ENCODE results near the gene TMEM267. TPM values are rescaled to one million over a fixed set of nuclear protein-coding genes. Genes with fewer than 3 reads are reported as not detected.
A peak's percentile ranks its signal among the peaks of the same experiment; 100 is the strongest.
"Not testable (repeated sequence)": the region's sequence is repeated elsewhere in the genome, so short reads cannot be mapped to it uniquely, and the experiment has no call there.

Gene TMEM267
- total RNA-seq, 1 experiment from 2014 or later, result 23.1 TPM

DNA sequence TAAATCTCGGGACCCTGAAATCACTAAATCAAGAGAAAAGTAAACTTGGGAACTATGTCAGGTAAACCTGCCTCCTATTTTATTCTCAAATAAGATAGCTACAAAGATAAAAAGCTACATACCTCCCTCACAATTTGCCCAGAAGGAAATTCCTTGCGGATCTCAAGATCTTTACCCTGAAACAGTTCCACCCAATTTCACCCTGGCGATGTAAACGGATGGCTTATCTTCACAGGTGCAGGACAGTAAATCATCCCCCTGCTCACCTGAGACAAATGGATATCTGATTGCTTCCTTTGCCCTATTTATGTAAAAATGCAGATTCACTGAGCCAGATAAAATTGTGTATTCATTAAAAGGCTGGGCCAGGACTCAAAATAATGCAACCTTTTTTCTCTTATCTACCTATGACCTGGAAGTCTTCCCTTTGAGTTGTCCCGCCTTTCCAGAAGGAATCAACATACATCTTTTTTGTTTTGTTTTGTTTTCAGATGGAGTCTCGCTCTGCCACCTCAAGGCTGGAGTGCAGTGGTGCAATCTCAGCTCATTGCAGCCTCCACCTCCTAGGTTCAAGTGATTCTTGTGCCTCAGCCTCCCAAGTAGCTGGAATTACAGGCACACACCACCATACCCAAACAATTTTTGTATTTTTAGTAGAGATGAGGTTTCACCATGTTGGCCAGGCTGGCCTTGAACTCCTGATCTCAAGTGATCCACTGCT is 13.8 kb downstream of the TMEM267 start:
- in situ Hi-C loops (cut with HindIII; ENCODE audit: low pct_unique_long_range_greater_than_20kb, low sequenced_read_pairs), result no loop called here

GRCh38 chr5:43467100-43467499 is 16.6 kb downstream of the TMEM267 start:
- in situ Hi-C loops (cut with HindIII; ENCODE audit: low pct_unique_long_range_greater_than_20kb, low sequenced_read_pairs), result no loop called here
- DNase-seq (ENCODE audit: low read depth), result no peak

More for the DNA sequence above, 13.8 kb downstream of the TMEM267 start:
- no peak for DNase-seq (ENCODE audit: low read depth)

DNA sequence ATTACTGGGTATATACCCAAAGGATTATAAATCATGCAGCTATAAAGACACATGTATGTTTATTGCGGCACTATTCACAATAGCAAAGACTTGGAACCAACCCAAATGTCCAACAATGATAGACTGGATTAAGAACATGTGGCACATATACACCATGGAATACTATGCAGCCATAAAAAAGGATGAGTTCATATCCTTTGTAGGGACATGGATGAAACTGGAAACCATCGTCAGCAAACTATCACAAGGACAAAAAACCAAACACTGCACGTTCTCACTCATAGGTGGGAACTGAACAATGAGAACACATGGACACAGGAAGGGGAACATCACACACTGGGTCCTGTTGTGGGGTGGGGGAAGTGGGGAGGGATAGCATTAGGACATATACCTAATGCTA is 18.2 kb downstream of the TMEM267 start:
- DNase-seq (ENCODE audit: low read depth); in situ Hi-C loops (cut with HindIII; ENCODE audit: low pct_unique_long_range_greater_than_20kb, low sequenced_read_pairs): not testable (repeated sequence)

DNA sequence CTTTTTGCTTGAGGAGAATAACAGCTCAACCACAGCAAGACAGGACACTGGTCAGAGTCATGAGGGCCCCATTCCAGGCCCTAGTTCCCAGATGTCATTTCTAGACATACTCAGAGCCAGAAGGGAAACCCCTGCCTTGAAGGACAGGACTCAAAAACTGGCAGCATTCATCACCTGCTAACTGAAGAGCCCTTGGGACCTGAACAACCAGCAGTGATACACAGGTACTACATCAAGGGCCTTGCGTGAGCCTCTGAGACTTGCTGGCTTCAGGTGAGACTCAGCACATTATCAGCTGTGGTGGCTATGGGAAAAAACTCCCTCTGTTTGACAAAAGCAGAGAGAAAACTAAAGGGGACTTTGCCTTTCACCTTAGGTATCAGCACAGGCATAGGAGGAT is 22.6 kb downstream of the TMEM267 start:
- DNase-seq (ENCODE audit: low read depth), result no peak
- in situ Hi-C loops (cut with HindIII; ENCODE audit: low pct_unique_long_range_greater_than_20kb, low sequenced_read_pairs), result no loop called here

DNA sequence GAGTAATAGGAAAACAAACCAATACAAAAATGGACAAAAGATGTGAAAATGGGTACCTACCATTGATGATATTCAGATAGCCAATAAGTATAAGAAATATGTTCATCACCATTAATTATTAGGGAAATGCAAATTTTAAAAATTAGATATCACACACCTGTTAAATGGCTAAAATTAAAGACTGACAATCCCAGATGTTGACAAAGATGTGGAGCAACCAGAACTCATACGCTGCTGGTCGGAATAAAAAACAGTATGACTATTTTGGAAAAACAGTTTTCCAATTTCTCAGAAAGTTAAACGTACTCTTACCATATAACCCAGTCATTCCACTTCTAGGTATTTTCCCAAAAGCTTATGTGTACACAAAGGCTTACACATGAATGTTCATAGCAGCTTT is 27.1 kb downstream of the TMEM267 start:
- DNase-seq (ENCODE audit: low read depth), result no peak
- in situ Hi-C loops (cut with HindIII; ENCODE audit: low pct_unique_long_range_greater_than_20kb, low sequenced_read_pairs), result no loop called here

GRCh38 chr5:43441575-43441974 is 42.1 kb downstream of the TMEM267 start:
- in situ Hi-C loops (cut with HindIII; ENCODE audit: low pct_unique_long_range_greater_than_20kb, low sequenced_read_pairs); DNase-seq (ENCODE audit: low read depth): not testable (repeated sequence)

- no peak for DNase-seq (ENCODE audit: low read depth)
- in situ Hi-C loops (cut with HindIII; ENCODE audit: low pct_unique_long_range_greater_than_20kb, low sequenced_read_pairs), result no loop called here
Observed at GRCh38 chr5:43437062-43437660, 46.5 kb downstream of the TMEM267 start.

DNA sequence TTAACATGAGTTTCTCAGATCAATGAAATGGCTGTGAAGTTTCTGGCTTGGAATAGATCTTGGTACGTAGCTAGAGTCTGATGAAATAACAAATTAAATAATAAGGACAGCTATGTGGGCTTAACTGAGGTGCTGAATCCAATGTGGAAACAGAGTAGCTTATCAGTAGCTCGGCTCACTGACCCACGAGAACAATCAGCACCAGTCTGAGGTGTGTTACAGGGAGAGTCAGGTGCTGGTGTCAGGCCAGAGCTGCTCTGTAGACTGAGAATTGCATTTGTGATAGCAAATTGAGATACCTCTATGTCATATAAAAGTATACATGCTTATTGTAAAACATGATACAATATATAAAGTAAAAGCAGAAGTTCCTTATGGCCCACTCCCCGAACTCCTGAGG is 50.3 kb downstream of the TMEM267 start:
- in situ Hi-C loops (cut with HindIII; ENCODE audit: low pct_unique_long_range_greater_than_20kb, low sequenced_read_pairs), result no loop called here
- DNase-seq (ENCODE audit: low read depth), result no peak

GRCh38 chr5:43432486-43433375 is 50.9 kb downstream of the TMEM267 start:
- DNase-seq (ENCODE audit: low read depth), result peak; percentile 93
- in situ Hi-C loops (cut with HindIII; ENCODE audit: low pct_unique_long_range_greater_than_20kb, low sequenced_read_pairs), result no loop called here

DNA sequence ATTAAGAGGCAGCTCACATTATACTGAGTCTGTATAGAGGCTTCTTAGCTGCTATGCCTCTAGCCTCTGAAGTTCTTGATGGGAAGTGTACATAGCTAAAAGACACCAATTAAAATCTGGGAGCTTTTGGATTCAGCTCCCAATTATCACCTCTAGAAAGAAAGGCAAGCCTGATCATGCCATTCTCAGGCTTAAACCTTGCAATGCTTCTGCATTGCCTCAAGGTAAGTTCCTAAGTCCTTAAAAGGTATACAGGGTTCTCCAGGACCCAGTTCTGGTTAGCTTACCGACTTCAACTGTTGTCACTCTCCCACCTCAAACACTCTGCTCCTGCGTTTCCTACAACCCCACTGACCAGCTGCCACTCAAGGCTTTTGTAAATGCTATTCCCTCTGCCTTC is 54.0 kb downstream of the TMEM267 start:
- in situ Hi-C loops (cut with HindIII; ENCODE audit: low pct_unique_long_range_greater_than_20kb, low sequenced_read_pairs), result no loop called here
- no peak for DNase-seq (ENCODE audit: low read depth)

GRCh38 chr5:43429016-43429415 is 54.6 kb downstream of the TMEM267 start:
- in situ Hi-C loops (cut with HindIII; ENCODE audit: low pct_unique_long_range_greater_than_20kb, low sequenced_read_pairs), result no loop called here

DNA sequence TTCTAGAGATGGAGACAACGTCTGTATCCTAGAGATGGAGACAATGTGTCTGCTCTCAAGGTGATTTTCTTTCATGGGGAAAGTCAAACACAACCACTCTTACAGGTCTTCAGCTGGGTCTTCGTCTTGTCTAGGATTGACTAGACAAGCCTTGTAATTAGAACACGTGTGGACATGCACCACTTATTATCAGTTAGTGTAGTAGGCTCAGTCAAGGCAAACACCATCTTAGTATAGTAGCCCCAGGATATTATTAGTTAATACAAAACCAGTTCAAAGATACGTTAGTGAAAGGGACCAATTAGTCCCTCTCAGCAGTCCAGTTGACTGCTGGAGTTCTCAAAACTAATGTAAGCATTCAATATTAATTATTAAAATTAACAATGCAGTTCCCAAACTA is 56.4 kb downstream of the TMEM267 start:
- DNase-seq (ENCODE audit: low read depth), result no peak

More at GRCh38 chr5:43429016-43429415, 54.6 kb downstream of the TMEM267 start:
- no peak for DNase-seq (ENCODE audit: low read depth)

DNA sequence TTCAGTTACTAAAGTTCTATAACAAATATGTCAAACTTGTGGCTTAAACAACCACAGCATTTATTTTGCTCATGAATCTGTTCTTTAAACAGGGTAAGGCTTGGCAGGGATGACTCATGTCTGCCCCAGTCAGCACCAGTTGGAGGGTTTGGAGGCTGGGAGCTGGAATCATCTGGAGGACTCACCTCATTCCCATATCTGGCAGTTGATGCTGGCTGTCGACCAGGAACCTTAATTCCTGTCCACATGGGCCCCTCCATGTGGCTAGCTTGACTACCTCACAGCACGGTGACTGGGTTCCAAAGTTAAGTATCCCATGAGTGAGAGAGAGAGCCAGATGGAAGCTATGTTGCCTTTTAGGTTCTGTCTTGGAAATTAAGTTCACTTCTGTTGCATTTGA is 57.7 kb downstream of the TMEM267 start:
- peak; percentile 83 for DNase-seq (ENCODE audit: low read depth)
- in situ Hi-C loops (cut with HindIII; ENCODE audit: low pct_unique_long_range_greater_than_20kb, low sequenced_read_pairs), result no loop called here

More for the DNA sequence above, 56.4 kb downstream of the TMEM267 start:
- in situ Hi-C loops (cut with HindIII; ENCODE audit: low pct_unique_long_range_greater_than_20kb, low sequenced_read_pairs), result no loop called here

GRCh38 chr5:43423086-43423485 is 60.6 kb downstream of the TMEM267 start:
- in situ Hi-C loops (cut with HindIII; ENCODE audit: low pct_unique_long_range_greater_than_20kb, low sequenced_read_pairs), result not testable (repeated sequence)
- peak; percentile 89 for DNase-seq (ENCODE audit: low read depth)

DNA sequence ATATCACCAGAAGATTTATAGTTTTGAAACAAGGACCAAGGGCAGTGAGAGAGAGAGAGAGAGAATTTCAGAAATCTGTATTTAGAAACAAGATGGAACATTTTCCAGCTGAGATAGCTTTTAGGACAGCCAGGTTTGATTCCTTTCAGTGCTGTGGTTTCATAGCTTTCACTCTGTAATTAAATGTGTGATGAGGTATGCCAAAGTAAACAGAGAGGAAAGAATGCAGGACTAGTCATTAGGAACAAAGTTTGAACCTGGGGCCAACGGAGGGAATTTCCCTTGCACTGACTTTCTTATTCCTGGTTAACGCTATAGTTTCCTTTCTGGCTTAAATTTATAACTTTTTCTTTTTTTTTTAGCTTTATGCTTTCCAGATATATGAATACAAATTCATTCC is 61.5 kb downstream of the TMEM267 start:
- in situ Hi-C loops (cut with HindIII; ENCODE audit: low pct_unique_long_range_greater_than_20kb, low sequenced_read_pairs), result no loop called here
- peak; percentile 95 for DNase-seq (ENCODE audit: low read depth)

- in situ Hi-C loops (cut with HindIII; ENCODE audit: low pct_unique_long_range_greater_than_20kb, low sequenced_read_pairs), result no loop called here
- DNase-seq (ENCODE audit: low read depth), result no peak
Observed at GRCh38 chr5:43421450-43422133, 62.1 kb downstream of the TMEM267 start.

- no peak for DNase-seq (ENCODE audit: low read depth)
- in situ Hi-C loops (cut with HindIII; ENCODE audit: low pct_unique_long_range_greater_than_20kb, low sequenced_read_pairs), result no loop called here
Observed at GRCh38 chr5:43420241-43420640, 63.4 kb downstream of the TMEM267 start.

- in situ Hi-C loops (cut with HindIII; ENCODE audit: low pct_unique_long_range_greater_than_20kb, low sequenced_read_pairs), result no loop called here
- no peak for DNase-seq (ENCODE audit: low read depth)
Observed at GRCh38 chr5:43418561-43418960, 65.1 kb downstream of the TMEM267 start.
